Loucy (cell line): Measurements from ENCODE around the gene PDCL3.

Source experiments
- H2AFZ ChIP-seq: fragments of 200-600 bp; sonication (generic); 2 replicates; pipeline ENCODE4 v1.6.0; 2016; ENCODE audit warnings: antibody characterized with exemption, mild to moderate bottlenecking, low read length, moderate library complexity
- H3F3A ChIP-seq: fragments of 200-600 bp; 2 replicates; pipeline ENCODE4 v1.6.0; 2016; ENCODE audit warnings: antibody characterized with exemption, low read depth, mild to moderate bottlenecking
- H3K27me3 ChIP-seq: fragments of 200-600 bp; sonication (generic); 2 replicates; pipeline ENCODE4 v1.6.1; 2014; ENCODE audit warnings: low read length, mild to moderate bottlenecking; ENCODE audit not compliant: insufficient read depth, poor library complexity, severe bottlenecking
- H3K36me3 ChIP-seq: fragments of 200-600 bp; sonication (generic); 2 replicates; pipeline ENCODE4 v1.6.1; 2016; ENCODE audit warnings: low read length; ENCODE audit not compliant: insufficient read depth
- H3K4me1 ChIP-seq: fragments of 200-600 bp; sonication (generic); 2 replicates; pipeline ENCODE4 v1.5.1; 2014; ENCODE audit warnings: low read length, mild to moderate bottlenecking; ENCODE audit not compliant: insufficient read depth, poor library complexity, severe bottlenecking
- H3K4me2 ChIP-seq: fragments of 200-600 bp; sonication (generic); 2 replicates; pipeline ENCODE4 v1.6.0; 2014; ENCODE audit warnings: antibody characterized with exemption, low read length, low read depth, mild to moderate bottlenecking; ENCODE audit not compliant: poor library complexity, severe bottlenecking
- H3K4me3 ChIP-seq: fragments of 200-600 bp; sonication (generic); 2 replicates; pipeline ENCODE4 v1.5.1; 2014; ENCODE audit warnings: low read length, mild to moderate bottlenecking, mixed read lengths; ENCODE audit not compliant: poor library complexity, severe bottlenecking
- H3K79me2 ChIP-seq: fragments of 200-600 bp; sonication (generic); 2 replicates; pipeline ENCODE4 v1.6.1; 2014; ENCODE audit warnings: low read length; ENCODE audit not compliant: insufficient read depth
- H3K9ac ChIP-seq: fragments of 200-600 bp; sonication (generic); 2 replicates; pipeline ENCODE4 v1.6.0; 2014; ENCODE audit warnings: mild to moderate bottlenecking, low read depth, low read length, moderate library complexity; ENCODE audit not compliant: poor library complexity, severe bottlenecking
- H3K9me2 ChIP-seq: fragments of 200-600 bp; sonication (generic); replicated peaks from 2 replicates; pipeline ENCODE4 v1.6.1; 2016; ENCODE audit warnings: low read depth, low read length, mixed read lengths
- H3K9me3 ChIP-seq: fragments of 200-600 bp; sonication (generic); 2 replicates; pipeline ENCODE4 v1.6.1; 2014; ENCODE audit warnings: mild to moderate bottlenecking, antibody characterized with exemption, low read length, low read depth; ENCODE audit not compliant: insufficient read depth
- H4K20me1 ChIP-seq: fragments of 200-600 bp; sonication (generic); 2 replicates; pipeline ENCODE4 v1.6.0; 2014; ENCODE audit warnings: antibody characterized with exemption, low read length, mild to moderate bottlenecking; ENCODE audit not compliant: insufficient read depth, poor library complexity, severe bottlenecking
- CTCF ChIP-seq: fragments of 200-600 bp; sonication (generic); conservative IDR thresholded peaks from 2 replicates; pipeline ENCODE4 v1.5.1; 2014; ENCODE audit warnings: mild to moderate bottlenecking, antibody characterized with exemption, low read length
- EZH2phosphoT487 ChIP-seq: fragments of 200-600 bp; IDR thresholded peaks from 2 replicates; pipeline ENCODE4 v1.6.1; 2018; ENCODE audit warnings: antibody characterized with exemption, mild to moderate bottlenecking, moderate library complexity, borderline replicate concordance

Gene PDCL3

GRCh38 chr2:100537918-100538317, 24.9 kb upstream of the PDCL3 start:
- no peaks in the 10 kb centered on the region for H3K27me3 ChIP-seq
- H3F3A ChIP-seq = no peaks in the 10 kb centered on the region
- no peak overlapping the region for H3K4me2 ChIP-seq
- no peaks in the 10 kb centered on the region for H4K20me1 ChIP-seq
- TF ChIP-seq EZH2phosphoT487 (no peak), CTCF (no peak)
- no peak overlapping the region for H2AFZ ChIP-seq
- H3K36me3 ChIP-seq = no peaks in the 10 kb centered on the region
- H3K9ac ChIP-seq = no peak overlapping the region
- H3K9me3 ChIP-seq = no peaks in the 10 kb centered on the region
- H3K9me2 ChIP-seq = no peaks in the 10 kb centered on the region
- no peaks in the 10 kb centered on the region for H3K4me1 ChIP-seq
- no peak overlapping the region for H3K4me3 ChIP-seq
- H3K79me2 ChIP-seq = no peaks in the 10 kb centered on the region

- no peaks in the 10 kb centered on the region for H4K20me1 ChIP-seq
- no peaks in the 10 kb centered on the region for H3K9me2 ChIP-seq
Measured at GRCh38 chr2:100539221-100539620, 23.6 kb upstream of the PDCL3 start.

GRCh38 chr2:100541404-100541803, 21.4 kb upstream of the PDCL3 start:
- Histone ChIP-seq H3K9ac (no peak overlapping the region), H3K79me2 (no peaks in the 10 kb centered on the region), H3K4me3 (no peak overlapping the region), H3F3A (no peaks in the 10 kb centered on the region), H2AFZ (no peak overlapping the region), H3K27me3 (no peaks in the 10 kb centered on the region), H3K4me1 (no peaks in the 10 kb centered on the region), H3K9me2 (no peaks in the 10 kb centered on the region), H3K36me3 (no peaks in the 10 kb centered on the region), H3K4me2 (no peak overlapping the region), H4K20me1 (no peaks in the 10 kb centered on the region), H3K9me3 (no peaks in the 10 kb centered on the region)
- TF ChIP-seq CTCF (no peak), EZH2phosphoT487 (no peak)

More at GRCh38 chr2:100539221-100539620, 23.6 kb upstream of the PDCL3 start:
- no peak for TF ChIP-seq EZH2phosphoT487
- no peak for TF ChIP-seq CTCF
- Histone ChIP-seq H3K36me3 (no peaks in the 10 kb centered on the region), H3K4me1 (no peaks in the 10 kb centered on the region), H3K79me2 (no peaks in the 10 kb centered on the region), H2AFZ (no peak overlapping the region), H3K4me3 (no peak overlapping the region), H3K4me2 (no peak overlapping the region), H3K27me3 (no peaks in the 10 kb centered on the region), H3F3A (no peaks in the 10 kb centered on the region), H3K9me3 (no peaks in the 10 kb centered on the region), H3K9ac (no peak overlapping the region)
